Activated CD4-positive, alpha-beta T cell treated with anti-CD3 and anti-CD28 coated beads, Interleukin-2, amount 50 U/mL, for 24 hours (primary cell): Measurements from ENCODE around the gene MUC6.

Source experiments
- DNase-seq, 2 donors: peaks; one replicate each; pipeline ENCODE4 v3.0.0-alpha.2; 2020; ENCODE audit warnings: low read depth in 1 of 2, low spot score in 1 of 2

The MUC6 gene

GRCh38 chr11:1009371-1009770 is 27.1 kb downstream of the MUC6 start:
- no peak for DNase-seq

- DNase-seq: no peak
Observed at GRCh38 chr11:1008803-1009145, 27.7 kb downstream of the MUC6 start.

DNA sequence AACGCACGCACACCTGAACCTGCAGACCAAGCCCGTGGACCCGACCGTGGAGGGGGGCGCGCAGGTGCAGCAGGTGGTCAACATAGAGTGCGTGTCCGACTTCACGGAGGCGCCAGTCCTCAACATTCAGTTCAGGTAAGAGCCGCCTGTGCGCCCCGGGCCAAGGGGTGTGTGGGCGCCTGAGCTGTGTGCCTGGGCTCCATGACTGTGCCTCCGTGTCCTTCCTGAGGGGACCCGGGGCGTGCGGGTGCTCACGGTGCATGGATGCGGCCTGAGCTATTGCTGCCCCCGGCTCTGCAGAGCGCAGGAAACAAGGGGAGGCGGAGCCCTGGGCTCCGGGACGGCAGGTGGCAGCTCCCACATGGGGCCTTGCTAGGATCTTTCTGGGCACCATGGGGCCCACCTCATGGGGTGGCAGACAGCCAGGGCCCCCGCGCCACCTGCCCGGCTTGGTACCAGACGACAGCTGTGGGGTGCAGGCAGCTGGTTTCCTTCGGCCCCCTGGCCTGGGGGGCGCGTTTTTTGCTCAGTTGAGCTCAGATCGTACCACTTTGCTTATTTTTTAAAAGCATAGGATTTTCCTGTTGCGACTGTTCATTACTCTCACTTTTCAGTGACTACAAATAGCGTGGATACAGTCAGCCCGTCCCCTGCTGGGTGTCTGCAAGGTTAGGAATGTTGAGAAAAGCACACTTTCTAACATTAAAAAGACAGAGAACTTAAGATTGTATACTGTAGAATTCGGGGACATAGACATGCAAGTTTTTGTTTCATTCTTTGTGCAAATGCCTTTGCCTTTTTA is 28.3 kb downstream of the MUC6 start:
- no peak for DNase-seq

DNA sequence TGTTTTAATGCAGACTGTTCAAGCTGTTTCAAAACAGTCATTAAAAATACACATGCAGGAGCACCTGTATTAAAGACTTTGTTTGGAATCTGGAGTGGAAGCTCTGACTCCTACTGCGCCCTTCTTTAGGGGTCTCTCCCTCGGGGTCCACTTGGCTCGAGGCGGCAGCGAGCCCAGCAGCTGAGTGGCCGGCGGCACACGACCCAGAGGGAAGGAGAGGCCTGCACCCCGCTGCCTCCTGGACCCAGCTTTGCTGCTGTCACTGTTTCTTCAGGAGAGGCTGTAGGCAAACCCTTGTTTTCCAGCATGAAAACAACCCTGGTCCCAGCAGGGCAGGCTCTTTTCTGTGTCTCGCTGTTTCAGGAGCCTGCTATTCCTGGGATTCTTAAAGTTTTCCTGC is 29.2 kb downstream of the MUC6 start:
- no peak for DNase-seq

DNA sequence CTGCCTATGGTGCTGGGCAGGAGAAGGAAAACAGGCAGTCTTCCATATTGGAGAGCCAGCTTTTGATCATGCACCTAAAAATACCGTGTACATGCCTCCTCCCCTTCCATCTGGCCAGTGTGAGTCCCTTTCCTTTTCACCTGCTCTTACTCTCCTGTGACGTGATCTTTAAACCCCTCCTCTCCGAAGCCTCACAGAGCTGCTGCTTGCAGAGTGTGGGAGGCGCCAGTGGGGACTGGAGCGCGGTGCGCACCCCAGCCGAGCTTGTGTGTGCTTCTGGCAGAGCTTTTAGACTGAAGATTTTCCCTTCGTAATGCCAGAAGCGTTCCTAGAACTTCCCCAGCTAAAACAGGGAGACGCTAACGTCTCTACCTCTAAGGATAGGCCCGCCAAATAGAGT is 29.8 kb downstream of the MUC6 start:
- DNase-seq: no peak

DNA sequence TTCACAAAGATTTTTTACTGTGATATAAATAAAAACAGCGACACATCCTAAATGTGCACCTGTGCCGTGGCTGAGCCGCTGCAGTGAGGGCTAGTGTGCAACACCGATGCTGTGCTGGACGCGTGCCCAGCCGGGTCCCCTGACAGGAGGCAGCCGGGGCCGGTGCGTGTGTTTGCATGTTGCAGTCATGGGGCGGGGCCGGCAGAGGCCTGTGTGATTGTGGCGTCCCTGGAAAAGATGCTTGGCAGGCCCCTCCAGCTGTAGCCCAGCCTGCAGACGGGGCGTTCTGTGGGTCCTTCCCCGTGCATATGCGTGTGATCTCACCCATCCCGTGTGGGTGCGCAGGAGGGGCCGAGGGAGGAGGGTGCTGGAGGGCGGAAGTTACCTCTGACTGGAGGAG is 30.6 kb downstream of the MUC6 start:
- no peak for DNase-seq

- no peak for DNase-seq
Observed at GRCh38 chr11:1003159-1003558, 33.4 kb downstream of the MUC6 start.

DNA sequence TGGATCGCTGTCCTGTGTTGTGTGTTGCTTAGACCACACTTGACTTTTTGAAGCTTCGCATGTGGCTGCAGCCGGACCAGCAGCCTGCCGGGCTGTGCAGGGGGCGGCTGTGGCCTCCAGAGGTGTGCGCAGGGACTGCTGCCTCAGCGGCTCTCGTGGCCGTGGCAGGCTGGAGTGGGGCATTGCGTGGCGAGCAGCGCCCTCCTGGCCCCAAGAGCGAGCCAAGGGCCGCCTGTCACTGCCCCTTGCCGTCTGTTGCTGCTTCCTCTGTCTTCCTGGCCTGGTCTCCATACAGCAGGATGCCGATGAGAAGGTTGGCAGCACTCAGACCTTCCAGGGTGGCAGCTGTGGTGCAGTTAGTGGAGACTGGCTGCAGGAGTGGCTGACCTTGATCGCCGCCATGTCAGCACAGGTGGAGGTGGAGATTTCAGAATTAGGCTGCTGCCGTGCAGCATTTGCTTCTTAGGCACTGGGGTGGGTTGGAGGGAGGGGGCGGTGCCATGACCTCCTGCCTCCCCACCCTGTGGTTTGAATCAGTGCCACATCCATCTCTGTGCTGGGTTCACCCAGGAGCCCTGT is 34.0 kb downstream of the MUC6 start:
- DNase-seq: no peak

DNA sequence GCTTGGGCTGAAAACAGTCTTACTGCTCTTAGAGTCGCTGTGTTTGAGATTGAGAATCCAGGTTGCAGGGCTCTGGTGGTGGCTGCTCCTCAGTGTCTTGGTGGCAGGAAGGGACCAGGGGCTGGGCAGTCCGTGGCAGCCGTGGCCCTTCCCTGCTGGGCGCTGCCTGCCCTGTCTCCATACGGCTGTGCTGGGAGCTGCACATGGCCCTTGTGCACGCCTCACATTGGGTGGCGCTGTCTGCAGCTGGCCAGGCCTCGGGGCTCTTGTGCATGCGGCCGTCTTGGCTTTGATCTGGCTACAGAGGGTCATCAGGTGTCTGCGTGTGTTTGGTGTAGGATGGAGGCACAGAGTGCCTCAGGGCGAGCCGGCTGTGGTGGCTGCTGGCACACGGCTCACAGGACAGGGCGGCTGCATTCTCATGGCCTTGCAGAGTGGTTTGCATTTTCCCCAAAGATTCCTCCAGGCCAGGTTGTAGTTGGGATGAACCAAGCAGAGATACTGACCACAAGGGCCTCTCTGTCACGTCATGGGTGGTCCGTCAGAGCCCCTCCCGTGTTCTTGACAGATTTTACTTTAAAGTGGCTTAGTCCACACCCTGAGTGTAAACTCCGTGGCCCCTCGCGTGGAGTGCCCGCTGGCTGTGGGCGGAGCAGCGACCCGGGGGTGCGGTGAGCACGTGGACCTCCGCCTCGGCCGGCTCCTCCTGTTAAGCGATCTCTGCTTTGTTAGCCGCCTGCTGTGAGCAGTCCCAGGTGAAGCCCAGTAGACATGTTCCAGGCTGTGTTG is 34.7 kb downstream of the MUC6 start:
- no peak for DNase-seq

- DNase-seq: no peak
Observed at GRCh38 chr11:1000357-1001278, 35.9 kb downstream of the MUC6 start.

GRCh38 chr11:999009-999408 is 37.5 kb downstream of the MUC6 start:
- DNase-seq: no peak

- DNase-seq: no peak
Observed at GRCh38 chr11:997907-998306, 38.6 kb downstream of the MUC6 start.

DNA sequence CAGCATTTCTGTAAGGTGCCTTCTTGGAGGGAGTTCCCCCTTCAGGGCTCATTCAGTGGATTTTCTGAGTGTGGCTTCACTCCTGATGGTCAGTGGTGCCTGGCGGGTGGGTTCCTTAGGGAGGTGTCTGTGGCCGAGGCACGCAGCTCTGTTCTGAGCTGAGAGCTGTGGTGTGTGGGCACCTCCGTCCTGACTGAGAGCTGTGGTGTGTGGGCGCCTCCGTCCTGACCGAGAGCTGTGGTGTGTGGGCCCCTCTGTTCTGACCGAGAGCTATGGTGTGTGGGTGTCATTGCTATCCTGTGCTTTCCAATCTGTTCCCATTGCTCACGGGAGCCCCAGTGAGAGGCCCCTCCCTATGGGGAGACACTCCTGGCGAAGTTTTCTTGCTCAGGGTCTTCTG is 39.8 kb downstream of the MUC6 start:
- no peak for DNase-seq

GRCh38 chr11:995752-996420 is 40.6 kb downstream of the MUC6 start:
- no peak for DNase-seq

- DNase-seq: no peak
Observed at GRCh38 chr11:995044-995751, 41.3 kb downstream of the MUC6 start.

- DNase-seq: no peak
Observed at GRCh38 chr11:993632-994167, 42.8 kb downstream of the MUC6 start.

DNA sequence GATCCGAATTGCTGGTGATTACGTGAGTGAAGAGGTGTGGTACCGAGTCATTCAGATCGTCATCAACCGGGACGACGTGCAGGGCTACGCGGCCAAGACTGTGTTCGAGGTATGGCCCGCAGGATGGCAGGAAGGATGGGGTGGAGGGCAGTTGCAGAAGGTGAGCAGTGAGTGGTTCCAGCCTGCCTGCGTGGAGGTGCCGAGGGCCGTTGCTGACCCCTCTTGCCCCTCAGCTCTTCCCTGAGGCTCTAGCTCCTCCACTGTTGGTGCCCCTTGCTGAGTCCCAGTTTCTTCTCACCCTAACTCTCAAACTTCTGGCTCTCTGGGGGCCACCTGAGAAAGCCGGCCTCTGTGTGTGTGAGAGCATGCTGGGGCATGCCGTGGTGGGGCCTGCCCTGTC is 43.9 kb downstream of the MUC6 start:
- DNase-seq: no peak

DNA sequence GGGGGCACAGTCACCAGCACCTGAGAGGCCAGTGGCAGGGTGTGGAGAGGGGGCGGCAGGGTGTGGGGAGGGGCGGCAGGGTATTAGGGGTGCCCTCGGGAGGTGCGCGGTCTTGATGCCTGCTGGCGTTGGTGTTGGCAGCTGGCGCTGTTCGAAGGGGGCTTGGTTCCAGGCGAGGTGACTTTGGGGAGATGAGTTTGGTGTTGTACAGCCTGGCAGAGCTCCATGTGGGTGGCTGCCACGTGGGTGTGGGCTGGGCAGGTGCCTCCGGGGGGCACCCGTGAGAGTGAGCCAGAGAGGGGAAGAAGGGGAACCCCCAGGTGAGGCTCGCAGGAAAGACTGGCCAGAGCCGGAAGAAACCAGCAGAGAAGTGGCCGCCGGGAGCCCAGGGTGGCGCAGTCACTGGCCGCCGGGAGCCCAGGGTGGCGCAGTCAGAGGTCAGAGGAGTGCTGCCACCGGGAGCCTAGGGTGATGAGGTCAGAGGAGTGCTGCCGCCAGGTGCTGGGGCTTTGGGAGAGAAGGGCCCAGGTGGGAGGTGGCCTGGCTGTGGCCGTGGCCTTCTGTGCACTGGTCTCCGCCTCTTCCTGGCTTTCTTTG is 44.7 kb downstream of the MUC6 start:
- DNase-seq: no peak

DNA sequence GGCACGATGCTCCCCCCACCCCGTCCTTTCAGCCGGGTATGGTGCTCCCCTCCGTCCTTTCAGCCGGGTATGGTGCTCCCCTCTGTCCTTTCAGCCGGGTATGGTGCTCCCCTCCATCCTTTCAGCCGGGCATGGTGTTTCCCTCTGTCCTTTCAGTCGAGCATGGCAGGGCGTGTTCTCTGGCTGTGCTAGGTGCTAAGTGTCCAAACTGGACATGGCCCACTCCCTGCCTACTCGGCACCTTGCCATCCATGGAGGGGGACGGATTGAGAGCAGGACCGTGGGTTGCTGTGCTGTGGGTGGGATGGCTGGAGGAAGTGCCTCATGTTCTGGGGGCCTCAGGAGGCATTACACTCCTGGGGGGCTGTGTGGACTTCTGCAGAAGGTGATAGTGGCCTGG is 45.5 kb downstream of the MUC6 start:
- no peak for DNase-seq
